Measurements from ENCODE around the gene RNPEPL1.

DNA sequence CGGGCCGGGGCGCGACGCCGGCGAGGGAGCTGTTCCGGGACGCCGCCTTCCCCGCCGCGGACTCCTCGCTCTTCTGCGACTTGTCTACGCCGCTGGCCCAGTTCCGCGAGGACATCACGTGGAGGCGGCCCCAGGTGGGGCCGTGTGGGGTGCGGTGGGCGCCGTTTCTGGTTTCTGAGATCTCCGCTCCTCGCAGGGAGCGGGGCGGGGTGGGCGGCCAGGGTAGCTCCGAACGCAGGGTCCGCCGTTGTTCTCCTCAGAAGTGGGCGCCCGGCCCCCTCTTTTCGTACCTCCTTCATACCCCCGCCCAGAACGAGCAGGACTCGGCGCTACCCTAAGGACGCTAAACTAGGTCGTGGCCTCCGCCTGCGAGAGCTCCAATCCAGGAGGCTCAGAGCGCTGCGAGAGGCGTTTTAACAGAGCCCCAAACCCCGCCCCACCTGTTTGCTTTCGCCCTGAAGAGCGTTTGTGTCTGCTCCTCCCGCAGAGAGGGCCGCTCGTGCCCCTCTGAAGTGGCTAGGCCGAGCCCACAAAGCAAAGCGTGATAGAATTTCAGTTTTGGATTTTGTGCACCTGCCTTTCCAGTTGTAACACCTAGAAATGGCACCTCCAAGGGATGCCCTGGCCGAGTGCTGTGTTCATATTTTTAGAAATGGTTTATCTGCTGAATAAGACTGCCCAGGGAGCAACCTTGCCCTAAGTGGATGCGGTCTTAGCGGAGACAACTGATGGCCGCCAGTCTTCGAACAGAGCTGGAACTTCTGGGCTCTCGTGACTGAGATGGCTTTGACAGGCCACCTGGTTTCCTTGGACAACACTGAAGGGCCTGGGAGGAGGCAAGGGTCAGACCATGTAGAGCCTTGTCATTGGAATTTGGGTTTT is 18.9 kb downstream of the RNPEPL1 start:
- no peak for TF ChIP-seq CTCF (IDR thresholded peaks at IDR 0.05)
- TF ChIP-seq POLR2AphosphoS5 (IDR thresholded peaks at IDR 0.05): no peak
- TF ChIP-seq POLR2A (IDR thresholded peaks at IDR 0.05; ENCODE audit: low read depth): no peak
- no peak for TF ChIP-seq EP300 (IDR thresholded peaks at IDR 0.05)
